ENCODE data around the gene SEM1. TPM values are rescaled to one million over a fixed set of nuclear protein-coding genes. Genes with fewer than 3 reads are reported as not detected.

Gene SEM1
- total and polyA plus RNA-seq, 9 of the 15 experiments (the other 6 are each of a cell fraction or from before 2014, with no cell fraction given) = 74.7 to 938 (median 454) TPM

DNA sequence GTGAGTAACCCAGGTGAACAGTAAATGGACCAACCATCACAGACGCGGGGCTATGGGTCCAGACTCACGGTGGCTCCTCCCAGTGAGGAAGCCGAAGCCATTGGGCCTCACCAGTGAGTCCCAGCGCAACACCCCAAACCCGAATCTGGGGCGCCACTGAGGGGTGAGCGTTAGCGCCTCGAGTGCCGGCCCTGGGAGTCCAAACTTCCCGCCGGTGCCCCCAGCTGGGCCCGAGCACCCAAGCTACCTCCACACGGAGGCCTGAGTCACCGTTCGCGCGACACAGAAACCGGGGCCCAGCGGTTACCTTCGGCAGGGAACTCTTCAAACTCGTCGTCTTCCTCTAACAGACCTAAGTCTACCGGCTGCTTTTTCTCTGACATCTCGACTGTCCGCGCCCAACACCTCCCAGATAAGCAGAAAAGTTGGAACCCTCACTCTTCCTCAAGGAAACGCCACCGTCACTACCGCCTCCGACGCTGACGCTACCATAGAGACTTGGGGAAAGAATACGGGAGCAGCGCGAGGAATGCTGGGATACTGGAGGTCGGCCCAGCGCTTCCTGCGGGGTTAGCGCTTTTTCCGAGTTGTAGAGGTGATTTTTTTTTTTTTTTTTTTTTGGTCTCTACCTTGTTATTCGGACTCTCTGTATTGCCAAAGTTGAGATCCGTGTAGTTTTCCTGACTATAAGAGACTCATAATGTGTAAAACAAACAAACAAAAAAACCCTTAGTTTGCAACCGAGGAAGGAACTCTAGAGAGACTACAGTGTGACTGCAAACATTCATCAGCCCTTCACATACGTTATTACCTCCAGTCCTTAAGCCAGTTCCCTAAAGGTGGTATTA, at the start of gene SEM1 (continued):
- TF ChIP-seq HMG20A (CRISPR knock-in tag; conservative IDR thresholded peaks at IDR 0.05) (no peak), ZNF3 (CRISPR knock-in tag; IDR thresholded peaks at IDR 0.05) (no peak), SAFB2 (IDR thresholded peaks at IDR 0.05; ENCODE audit: borderline replicate concordance, low read depth, low read length, severe bottlenecking) (no peak), ZNF384 (IDR thresholded peaks at IDR 0.05; ENCODE audit: low read depth, low read length) (peak; percentile 98), KLF10 (CRISPR knock-in tag; IDR thresholded peaks at IDR 0.05) (no peak), EHMT2 (IDR thresholded peaks at IDR 0.05) (peak; percentile 71; the same call in 1 of the 2 replicates), ARID2 (IDR thresholded peaks at IDR 0.05) (no peak), TAF1 (IDR thresholded peaks at IDR 0.05; ENCODE audit: control insufficient read depth, extremely low read depth, insufficient read depth, low read length, severe bottlenecking) (peak; percentile 89), KDM2B (CRISPR knock-in tag; IDR thresholded peaks at IDR 0.05) (no peak), CCNT2 (IDR thresholded peaks at IDR 0.05; ENCODE audit: borderline replicate concordance, extremely low read depth, insufficient read length, low read depth, low read length) (no peak), SMARCB1 (IDR thresholded peaks at IDR 0.05; ENCODE audit: insufficient read length, low read depth) (no peak), ZFX (CRISPR knock-in tag; IDR thresholded peaks at IDR 0.05) (peak; percentile 97), BRD9 (IDR thresholded peaks at IDR 0.05; ENCODE audit: low read depth, partially characterized antibody) (peak; percentile 37), FOXM1 (IDR thresholded peaks at IDR 0.05; ENCODE audit: low read depth) (no peak), FOXM1 (CRISPR knock-in tag; IDR thresholded peaks at IDR 0.05; ENCODE audit: low read depth) (no peak), FIP1L1 (IDR thresholded peaks at IDR 0.05; ENCODE audit: low read depth, low read length, poor library complexity, severe bottlenecking) (peak; percentile 28), TAF9B (IDR thresholded peaks at IDR 0.05; ENCODE audit: partially characterized antibody) (peak; percentile 78), CBFA2T3 (IDR thresholded peaks at IDR 0.05) (no peak), SP2 (IDR thresholded peaks at IDR 0.05; ENCODE audit: extremely low read depth, low read depth, low read length, poor library complexity, severe bottlenecking) (peak; percentile 86)
- TF ChIP-seq, protein P1, sequence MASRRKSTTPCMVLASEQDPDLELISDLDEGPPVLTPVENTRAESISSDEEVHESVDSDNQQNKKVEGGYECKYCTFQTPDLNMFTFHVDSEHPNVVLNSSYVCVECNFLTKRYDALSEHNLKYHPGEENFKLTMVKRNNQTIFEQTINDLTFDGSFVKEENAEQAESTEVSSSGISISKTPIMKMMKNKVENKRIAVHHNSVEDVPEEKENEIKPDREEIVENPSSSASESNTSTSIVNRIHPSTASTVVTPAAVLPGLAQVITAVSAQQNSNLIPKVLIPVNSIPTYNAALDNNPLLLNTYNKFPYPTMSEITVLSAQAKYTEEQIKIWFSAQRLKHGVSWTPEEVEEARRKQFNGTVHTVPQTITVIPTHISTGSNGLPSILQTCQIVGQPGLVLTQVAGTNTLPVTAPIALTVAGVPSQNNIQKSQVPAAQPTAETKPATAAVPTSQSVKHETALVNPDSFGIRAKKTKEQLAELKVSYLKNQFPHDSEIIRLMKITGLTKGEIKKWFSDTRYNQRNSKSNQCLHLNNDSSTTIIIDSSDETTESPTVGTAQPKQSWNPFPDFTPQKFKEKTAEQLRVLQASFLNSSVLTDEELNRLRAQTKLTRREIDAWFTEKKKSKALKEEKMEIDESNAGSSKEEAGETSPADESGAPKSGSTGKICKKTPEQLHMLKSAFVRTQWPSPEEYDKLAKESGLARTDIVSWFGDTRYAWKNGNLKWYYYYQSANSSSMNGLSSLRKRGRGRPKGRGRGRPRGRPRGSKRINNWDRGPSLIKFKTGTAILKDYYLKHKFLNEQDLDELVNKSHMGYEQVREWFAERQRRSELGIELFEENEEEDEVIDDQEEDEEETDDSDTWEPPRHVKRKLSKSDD (conservative IDR thresholded peaks at IDR 0.05; ENCODE audit: low read length) = no peak
- TF ChIP-seq, protein P2, sequence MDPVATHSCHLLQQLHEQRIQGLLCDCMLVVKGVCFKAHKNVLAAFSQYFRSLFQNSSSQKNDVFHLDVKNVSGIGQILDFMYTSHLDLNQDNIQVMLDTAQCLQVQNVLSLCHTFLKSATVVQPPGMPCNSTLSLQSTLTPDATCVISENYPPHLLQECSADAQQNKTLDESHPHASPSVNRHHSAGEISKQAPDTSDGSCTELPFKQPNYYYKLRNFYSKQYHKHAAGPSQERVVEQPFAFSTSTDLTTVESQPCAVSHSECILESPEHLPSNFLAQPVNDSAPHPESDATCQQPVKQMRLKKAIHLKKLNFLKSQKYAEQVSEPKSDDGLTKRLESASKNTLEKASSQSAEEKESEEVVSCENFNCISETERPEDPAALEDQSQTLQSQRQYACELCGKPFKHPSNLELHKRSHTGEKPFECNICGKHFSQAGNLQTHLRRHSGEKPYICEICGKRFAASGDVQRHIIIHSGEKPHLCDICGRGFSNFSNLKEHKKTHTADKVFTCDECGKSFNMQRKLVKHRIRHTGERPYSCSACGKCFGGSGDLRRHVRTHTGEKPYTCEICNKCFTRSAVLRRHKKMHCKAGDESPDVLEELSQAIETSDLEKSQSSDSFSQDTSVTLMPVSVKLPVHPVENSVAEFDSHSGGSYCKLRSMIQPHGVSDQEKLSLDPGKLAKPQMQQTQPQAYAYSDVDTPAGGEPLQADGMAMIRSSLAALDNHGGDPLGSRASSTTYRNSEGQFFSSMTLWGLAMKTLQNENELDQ (CRISPR knock-in tag; IDR thresholded peaks at IDR 0.05; ENCODE audit: borderline replicate concordance) = no peak
- TF ChIP-seq, protein P3, sequence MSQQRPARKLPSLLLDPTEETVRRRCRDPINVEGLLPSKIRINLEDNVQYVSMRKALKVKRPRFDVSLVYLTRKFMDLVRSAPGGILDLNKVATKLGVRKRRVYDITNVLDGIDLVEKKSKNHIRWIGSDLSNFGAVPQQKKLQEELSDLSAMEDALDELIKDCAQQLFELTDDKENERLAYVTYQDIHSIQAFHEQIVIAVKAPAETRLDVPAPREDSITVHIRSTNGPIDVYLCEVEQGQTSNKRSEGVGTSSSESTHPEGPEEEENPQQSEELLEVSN (IDR thresholded peaks at IDR 0.05; ENCODE audit: borderline replicate concordance in 1 of 2, extremely low read depth in 1 of 2, insufficient read depth in 1 of 2, insufficient read length in 1 of 2, low read depth in 1 of 2, low read length in 1 of 2, poor library complexity in 1 of 2, severe bottlenecking in 1 of 2) = peak; percentile 43 to 75
